ENCODE results near the gene RSBN1.
"Not testable (repeated sequence)": the region's sequence is repeated elsewhere in the genome, so short reads cannot be mapped to it uniquely, and the experiment has no call there.

- not testable (repeated sequence) for TF ChIP-seq POLR2A (IDR thresholded peaks at IDR 0.05; ENCODE audit: low read length); GATA1 (IDR thresholded peaks at IDR 0.05; ENCODE audit: low read depth, low read length)
Measured at GRCh38 chr1:113717506-113717905, 94.8 kb downstream of the RSBN1 start.
